HG02588 (cell line): ENCODE results near the gene UCHL1.
A peak's percentile ranks its signal among the peaks of the same experiment; 100 is the strongest.

Experiments
- ATAC-seq: cut with Tn5 transposase; IDR thresholded peaks from one replicate; pipeline ENCODE4 v1.9.1; 2021; ENCODE audit warnings: mild to moderate bottlenecking, moderate library complexity; ENCODE audit not compliant: unreplicated experiment

UCHL1 gene

DNA sequence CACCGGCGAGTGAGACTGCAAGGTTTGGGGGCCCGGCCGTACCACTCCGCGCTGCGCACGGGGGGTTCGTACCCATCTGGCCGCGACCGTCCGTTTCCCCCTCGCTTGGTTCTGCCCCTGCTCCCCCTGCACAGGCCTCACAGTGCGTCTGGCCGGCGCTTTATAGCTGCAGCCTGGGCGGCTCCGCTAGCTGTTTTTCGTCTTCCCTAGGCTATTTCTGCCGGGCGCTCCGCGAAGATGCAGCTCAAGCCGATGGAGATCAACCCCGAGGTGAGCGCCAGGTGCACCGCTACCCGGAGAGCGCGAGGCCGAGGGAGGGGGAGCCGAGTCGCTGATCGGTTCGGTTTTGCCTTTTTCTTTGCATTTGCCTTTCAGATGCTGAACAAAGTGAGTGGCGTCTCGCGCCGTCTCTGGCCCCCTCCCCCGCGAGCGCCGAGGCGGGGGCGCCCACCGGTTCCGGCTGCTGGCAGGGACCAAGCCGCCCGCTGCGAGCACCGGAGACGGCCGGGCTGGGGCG lies at the start of gene UCHL1:
UCHL1 (plus strand) TSS at position 189 of the 517 bp plus-strand sequence; CDS start at position 238, 49 bp downstream.
- ATAC-seq: peak; percentile 38

GRCh38 chr4:41207291-41207831 lies 49.4 kb upstream of the UCHL1 start:
- ATAC-seq: no peak

- ATAC-seq: no peak
Observed at GRCh38 chr4:41209187-41209586, 47.5 kb upstream of the UCHL1 start.

DNA sequence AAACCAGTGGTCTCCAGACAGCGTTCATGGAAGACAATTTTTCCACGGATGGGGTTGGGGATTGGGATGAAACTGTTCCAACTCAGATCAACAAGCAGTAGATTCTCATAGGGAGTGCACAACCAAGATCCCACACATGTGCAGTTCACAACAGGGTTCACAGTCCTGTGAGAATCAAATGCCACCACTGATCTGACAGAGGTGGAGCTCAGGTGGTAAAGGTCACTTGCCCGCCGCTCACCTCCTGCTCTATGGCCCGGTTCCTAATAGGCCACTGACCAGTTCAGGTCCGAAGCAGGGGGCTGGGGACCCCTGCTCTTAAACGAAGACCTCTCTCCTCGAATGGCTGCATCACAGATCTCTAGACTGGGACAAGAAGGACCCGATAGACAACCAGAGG lies 46.8 kb upstream of the UCHL1 start:
- ATAC-seq: no peak

GRCh38 chr4:41211951-41212615 lies 44.6 kb upstream of the UCHL1 start:
- no peak for ATAC-seq

DNA sequence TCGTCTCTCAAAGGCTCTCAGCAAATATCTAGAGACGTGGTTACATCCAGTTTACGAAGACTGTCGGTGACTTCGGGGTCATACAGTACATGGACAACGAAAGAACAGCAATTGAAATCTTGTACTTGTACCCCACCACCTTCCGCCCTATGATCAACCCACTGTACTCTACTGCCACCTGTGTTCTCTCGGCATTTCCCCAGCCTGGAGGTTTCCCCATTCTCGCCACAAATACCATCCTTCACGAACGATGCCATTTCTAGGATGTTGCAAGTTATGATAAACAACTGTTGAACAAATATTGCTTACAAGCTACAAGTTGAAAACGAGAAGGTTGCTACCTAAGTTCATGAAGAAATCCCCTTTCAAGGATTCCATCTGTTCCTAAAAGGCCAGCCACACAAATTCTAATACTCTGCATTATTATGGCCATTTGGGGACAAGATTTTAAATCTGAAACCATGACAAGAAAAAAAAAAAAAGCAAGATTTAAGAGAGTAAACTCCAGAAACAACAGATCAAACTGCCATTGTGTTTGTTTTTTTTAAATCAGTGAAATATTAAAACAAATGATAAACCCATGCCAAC lies 44.0 kb upstream of the UCHL1 start:
- ATAC-seq: no peak

GRCh38 chr4:41213625-41214135 lies 43.0 kb upstream of the UCHL1 start:
- ATAC-seq: peak; percentile 10

- ATAC-seq: peak; percentile 48
Observed at GRCh38 chr4:41214136-41214824, 42.4 kb upstream of the UCHL1 start, which contains the start of gene APBB2. APBB2 (minus strand) TSS chr4:41214542; CDS start chr4:41033254, 181,288 bp downstream.

GRCh38 chr4:41214825-41215146 lies 41.9 kb upstream of the UCHL1 start:
- ATAC-seq: no peak

DNA sequence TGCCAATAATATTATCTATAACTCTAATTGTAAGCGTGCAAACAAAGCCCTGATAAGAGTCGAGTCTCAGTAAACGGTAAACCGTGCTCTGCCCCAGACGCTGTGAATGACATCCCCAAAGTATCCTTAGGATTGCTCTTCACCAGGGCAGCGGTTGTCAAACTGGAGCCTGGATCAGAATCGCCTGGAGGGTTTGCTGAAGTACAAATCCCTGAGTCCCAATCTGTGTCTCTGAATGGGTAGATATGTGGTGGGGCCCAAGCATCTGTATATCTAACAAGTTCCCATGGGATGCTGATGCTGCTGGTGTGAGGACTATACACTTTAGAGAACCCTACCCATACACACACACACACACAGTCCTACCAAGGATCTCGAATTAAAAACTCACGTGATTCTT lies 41.6 kb upstream of the UCHL1 start:
- no peak for ATAC-seq

DNA sequence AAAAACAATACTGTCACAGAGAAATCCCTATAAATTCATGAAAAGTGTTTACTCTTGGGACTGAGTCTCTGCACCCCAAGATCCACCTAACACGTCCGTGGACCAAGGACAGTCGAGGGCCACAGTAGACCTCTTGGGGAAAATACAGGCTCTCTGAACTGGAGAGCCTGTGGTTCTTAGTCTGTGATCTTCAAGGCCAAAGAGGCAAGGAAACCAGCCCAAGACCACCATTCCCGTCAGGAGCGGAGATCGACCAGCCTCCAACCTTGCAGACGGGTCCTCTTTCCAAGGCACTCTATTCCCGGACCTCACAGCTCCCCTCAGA lies 40.8 kb upstream of the UCHL1 start:
- no peak for ATAC-seq

GRCh38 chr4:41216294-41217019 lies 40.3 kb upstream of the UCHL1 start:
- ATAC-seq: peak; percentile 52

GRCh38 chr4:41217020-41217333 lies 39.8 kb upstream of the UCHL1 start:
- no peak for ATAC-seq

GRCh38 chr4:41217374-41217773 lies 39.4 kb upstream of the UCHL1 start:
- no peak for ATAC-seq

GRCh38 chr4:41218703-41219102 lies 38.0 kb upstream of the UCHL1 start:
- ATAC-seq: no peak

DNA sequence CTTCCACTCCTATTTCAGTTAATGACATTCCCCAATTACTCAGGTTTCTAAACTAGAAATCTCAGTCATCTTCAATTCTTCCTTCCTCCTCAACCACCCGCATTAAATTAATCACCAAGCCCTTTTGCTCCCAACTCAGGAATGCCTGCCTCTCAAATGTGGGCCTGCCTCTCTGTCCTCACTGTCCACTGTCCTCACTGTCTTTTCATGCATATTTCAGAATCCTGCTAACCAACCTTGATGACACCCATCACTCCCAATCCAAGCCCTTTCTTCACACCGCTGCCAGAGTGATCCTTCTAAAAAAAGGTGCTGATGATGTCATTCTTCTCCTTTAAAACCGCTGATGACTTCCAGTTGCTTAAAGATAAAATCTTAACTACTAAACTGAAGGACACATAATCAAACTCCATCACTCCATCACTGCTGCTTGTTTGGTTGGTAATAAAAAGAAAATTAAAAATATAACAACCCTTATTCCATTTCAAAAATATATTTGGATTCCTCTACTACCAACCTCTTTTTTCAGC lies 37.2 kb upstream of the UCHL1 start:
- ATAC-seq: no peak

DNA sequence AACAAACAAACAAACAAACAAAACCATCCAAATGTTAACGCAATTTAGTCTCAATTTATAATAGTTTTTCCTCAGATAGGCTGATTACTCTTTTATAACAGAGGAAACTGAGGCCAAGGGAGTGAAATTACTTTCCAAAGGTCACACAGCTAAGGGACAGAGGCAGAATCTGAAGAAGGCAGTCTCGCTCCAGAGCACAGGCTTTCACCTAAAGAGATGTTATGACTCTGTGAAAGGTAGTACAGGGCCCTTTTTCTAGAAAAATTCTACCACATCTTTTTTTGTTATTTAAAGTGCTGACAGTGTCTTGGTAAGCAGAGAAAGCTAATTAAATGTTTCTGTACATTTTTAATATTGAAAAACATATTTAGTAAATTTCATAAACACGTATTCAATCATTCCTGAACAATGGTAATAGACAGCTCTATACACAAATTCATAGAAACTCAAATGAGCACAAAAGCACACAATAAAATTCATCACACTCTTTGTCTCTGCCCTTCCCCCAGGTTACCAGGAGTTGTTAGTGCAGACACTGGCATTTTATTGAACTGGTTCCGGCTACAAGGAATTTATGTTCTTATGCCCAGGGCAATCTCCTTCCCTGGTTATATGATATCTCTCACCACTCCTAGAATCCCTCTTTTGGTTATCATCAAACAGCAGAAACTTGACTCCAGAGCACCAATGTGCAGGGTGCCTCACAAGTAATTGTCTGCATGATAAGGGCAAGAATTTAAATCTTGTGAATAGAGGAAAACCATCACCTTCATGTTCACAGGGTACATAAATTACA lies 34.7 kb upstream of the UCHL1 start:
- no peak for ATAC-seq

DNA sequence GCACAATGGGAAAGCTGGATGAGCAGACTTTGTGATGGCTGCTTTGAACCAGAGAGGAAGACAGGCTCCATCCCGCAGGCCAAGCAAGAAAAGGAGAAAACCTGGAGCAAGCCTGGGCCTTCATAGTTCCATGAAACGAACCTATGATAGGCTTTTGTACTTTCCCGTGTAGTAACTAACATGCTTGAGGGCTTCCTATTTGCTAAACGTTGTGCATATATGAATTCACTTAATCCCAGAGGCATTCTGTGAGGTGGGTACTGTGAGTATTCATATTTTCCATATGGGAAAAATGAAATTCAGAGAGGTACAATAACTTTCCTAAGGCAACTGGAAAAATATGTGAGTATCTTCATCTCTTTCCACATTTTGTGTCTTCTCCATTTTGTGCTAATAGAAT lies 28.8 kb upstream of the UCHL1 start:
- ATAC-seq: no peak

DNA sequence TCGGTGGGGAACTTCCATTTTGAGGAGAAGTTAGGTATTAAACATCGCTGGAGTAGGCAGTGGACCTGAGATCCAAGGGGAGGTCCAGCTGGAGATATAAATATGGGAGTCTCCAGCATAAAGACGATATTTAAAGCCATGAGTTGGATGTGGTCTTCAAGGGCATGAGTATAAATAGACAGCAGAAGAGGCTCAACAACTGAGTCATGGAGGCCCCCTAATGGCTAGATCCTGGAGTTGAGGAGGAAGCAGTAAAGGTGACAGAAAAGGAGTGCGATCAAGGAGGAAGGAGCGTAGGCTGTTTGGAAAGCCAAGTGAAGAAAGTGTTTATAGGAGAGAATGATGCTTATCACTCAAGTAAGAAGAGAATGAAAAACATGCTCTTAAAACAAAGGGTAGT lies 24.3 kb upstream of the UCHL1 start:
- ATAC-seq: no peak

DNA sequence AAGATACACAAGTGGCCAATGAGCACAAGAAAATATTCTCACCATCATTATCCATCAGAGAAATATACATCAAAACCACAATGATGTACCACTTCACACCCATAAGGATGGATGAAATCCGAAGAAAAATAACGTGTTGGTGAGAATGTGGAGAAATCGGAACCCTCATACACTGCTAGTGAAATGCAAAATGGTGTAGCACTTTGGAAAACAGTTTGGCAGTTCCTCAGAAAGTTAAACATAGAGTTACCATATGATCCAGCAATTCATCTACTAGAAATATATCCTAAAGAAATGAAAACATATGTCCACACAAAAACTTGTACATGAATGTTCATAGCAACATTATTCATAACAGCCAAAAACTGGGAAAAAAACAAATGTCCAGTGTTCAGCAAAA lies 23.9 kb upstream of the UCHL1 start:
- no peak for ATAC-seq
